GM19043 (cell line): Measurements from ENCODE around the gene ASAP2.
"Not testable (repeated sequence)": the region's sequence is repeated elsewhere in the genome, so short reads cannot be mapped to it uniquely, and the experiment has no call there.

Experiments used
- ATAC-seq: cut with Tn5 transposase; IDR thresholded peaks from one replicate; pipeline ENCODE4 v1.9.1; 2021; ENCODE audit warnings: low read depth; ENCODE audit not compliant: unreplicated experiment

Gene ASAP2

GRCh38 chr2:9249020-9249800, 42.6 kb downstream of the ASAP2 start:
- ATAC-seq: no peak

- no peak for ATAC-seq
Measured at GRCh38 chr2:9250091-9250490, 43.5 kb downstream of the ASAP2 start.

DNA sequence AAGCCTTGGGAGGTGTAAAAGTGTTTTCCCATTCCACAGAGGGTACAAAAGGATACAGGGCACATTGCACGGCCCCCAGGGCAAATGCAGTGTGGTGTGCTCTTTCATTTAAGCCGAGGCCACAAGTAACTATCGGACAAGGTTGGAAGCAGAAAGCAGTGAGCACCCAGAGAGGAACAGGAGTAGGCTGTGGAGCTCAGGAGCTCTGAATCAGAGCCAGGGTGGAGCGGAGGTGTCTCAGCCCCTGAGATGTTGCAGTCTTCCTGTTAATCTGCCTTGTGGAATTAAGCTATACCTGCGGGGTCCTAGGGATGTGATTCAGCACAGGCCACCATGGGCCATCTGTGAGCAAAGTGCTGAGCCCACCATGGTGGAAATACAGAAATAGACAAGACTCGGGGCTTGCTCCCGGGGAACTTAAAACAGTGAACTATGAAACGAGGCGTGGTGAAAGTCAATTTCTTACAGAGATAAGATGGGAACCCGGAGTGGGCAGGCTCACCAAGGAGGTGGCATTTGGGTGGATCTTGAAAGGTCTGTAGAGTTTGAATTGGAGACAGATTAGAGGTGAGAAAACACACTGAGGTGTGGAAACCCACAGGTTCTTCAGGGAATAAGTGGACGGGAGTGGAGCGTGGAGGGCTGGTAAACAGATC, 44.0 kb downstream of the ASAP2 start:
- ATAC-seq: no peak

DNA sequence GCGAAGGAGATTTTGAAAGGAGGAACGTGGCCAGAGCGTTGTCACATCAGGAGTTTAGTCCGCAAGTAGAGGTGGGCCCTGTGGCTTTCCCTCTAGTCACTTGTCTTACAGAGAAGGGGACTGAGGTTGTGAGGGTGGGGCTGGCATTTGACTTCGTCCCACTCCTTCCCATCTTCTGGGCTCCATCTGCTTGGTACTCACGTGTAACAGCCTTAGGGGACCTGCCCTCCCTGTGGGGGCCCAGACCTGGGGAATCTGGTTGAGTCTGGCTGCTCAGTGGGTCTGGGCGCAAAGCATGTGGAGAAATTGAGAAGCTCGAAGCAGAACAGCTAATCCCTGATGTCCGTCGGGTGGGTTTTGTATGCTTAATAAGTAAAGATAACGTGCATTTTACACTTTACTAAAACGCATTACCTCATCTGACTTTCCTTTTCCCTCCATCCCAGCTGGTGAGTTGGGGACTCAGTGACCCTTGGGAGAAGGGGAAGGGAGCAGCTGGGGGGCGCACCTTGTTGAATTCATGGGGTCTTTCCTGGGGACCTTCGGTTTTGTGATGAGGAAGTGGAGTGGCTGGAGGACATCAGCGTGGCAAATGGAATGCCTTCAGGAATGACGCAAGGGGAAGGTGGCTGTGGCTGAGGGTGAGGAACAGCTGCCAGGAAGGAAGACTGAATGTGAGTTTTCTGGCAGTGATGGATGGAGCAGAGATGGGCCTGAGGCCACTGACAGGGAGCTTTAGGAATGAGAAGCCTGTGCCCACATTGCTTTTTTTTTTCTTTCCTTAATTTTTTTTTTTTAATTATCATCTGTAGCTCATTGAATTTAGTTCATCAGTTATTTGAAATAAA, 44.8 kb downstream of the ASAP2 start:
- no peak for ATAC-seq

GRCh38 chr2:9252002-9252357, 45.4 kb downstream of the ASAP2 start:
- no peak for ATAC-seq

- no peak for ATAC-seq
Measured at GRCh38 chr2:9255416-9255815, 48.8 kb downstream of the ASAP2 start.

DNA sequence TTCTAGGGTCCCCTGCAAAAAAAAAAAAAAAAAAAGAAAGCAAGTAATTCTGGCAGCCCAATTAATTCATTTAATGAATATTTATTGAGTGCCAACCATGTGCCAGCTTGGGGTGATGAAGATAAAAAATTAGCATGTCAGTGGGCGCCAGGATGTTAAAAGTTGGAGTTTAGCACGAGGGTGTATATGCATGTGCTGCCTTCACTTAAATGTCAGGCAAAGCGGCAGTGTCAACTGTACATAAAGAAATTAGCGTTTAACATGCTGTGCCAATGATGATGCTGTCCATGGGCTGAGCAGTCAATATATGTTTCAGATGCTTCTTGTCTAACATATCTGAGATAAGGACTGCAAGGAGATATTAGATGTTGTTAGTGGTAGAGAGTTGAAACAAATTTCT, 49.5 kb downstream of the ASAP2 start:
- ATAC-seq: no peak

- ATAC-seq: no peak
Measured at GRCh38 chr2:9256570-9257043, 50.0 kb downstream of the ASAP2 start.

- no peak for ATAC-seq
Measured at GRCh38 chr2:9258501-9258900, 51.9 kb downstream of the ASAP2 start.

- no peak for ATAC-seq
Measured at GRCh38 chr2:9258953-9259399, 52.4 kb downstream of the ASAP2 start.

DNA sequence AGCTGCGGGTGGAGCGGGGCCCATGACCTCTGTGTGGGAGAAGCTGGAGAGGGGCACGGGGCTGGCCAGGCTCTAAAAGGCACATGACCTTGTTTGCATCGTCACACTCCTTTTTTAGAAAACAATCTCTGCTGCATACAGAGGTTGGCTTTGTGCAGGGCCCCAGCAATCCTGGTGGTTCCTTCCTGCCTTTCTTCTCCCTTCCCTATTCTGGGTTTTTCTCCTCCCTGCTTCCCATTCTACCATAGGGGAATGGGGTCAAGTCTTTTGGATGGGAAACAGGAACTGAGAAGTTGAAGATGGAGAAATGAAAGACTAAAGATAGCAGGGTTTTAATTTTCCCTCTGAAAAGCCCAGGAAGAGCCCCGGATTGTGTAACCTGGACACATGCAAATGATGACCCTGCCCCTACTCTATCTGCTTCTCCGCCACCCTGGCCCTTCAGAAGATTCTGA, 53.9 kb downstream of the ASAP2 start:
- ATAC-seq: no peak

GRCh38 chr2:9261231-9261883, 54.7 kb downstream of the ASAP2 start:
- no peak for ATAC-seq

DNA sequence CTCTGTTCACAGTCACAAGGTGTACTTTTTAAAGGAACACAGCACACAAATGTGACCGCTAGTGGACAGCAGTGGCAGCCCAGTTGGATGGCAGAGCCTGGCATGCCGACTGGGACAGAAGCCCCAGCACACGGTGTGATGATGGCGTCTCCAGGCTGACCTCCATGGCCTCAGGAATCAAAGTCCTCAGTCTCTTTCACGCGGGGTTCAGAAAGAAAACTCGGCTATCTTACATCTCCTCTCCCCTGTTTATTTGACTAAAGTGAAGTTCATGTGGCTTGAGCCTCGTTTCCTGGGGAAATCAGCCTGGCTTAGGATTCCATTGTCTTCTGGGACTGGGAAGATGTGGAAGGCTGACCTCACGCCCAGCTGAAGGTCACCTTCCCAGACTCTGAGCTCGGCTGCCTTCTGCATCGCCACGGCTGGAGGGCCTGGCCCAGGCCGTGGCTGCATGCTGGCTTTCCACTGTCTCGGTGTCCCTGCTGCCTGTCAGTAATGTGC, 56.1 kb downstream of the ASAP2 start:
- no peak for ATAC-seq

DNA sequence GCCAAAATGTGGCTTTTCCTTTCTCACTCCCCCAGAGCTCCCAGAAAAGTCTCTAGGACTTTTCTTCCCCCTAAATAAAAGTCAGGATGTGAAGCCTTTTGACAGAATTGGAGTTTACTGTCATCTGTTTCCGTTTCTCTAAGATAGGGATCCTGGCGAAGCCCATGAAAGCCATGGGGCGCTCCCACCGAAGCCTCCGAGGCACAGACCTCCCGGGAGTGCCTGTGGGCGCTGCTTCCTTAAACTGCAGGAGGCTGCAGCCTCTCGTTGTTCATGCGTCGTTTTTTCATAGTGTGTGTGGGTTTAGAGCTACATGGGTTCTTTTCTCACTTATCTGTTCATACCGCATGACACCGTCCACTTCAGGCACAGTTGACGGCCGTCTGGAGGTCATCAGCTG, 56.8 kb downstream of the ASAP2 start:
- no peak for ATAC-seq

GRCh38 chr2:9264301-9264700, 57.7 kb downstream of the ASAP2 start:
- no peak for ATAC-seq

DNA sequence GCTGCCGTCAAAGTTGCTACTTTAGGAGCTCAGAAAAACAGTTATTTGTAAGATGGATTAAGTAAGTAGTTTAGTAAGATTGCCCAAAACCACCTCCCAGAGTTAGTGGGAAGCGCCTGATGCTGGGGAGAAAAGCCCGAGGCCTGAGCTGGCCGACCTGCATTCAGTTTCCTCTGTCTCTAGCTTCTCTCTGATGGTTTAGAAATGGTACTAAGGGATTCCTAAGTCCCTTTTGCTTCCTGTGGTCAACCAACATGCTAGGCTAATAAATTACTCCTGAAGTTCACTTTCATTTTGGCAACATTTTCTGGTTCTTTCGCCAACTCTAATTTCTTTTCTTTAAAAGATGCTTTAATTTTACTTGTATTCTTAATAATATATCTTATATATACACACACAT, 60.1 kb downstream of the ASAP2 start:
- ATAC-seq: no peak

DNA sequence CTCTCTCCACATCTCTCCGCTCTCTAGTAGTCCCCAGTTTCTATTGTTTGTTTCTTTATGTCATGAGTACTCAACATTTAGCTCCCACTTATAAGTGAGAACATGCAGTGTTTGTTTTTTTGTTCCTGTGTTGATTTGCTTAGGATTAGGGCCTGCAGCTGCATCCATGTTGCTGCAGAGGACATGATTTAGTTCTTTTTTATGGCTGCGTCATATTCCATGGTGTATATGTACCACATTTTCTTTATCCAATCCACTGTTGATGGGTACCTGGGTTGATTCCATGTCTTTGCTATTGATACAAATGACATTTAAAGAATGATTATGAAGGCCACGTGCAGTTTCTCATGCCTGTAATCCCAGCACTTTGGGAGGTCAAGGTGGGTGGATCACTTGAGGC, 60.7 kb downstream of the ASAP2 start:
- ATAC-seq: not testable (repeated sequence)

- no peak for ATAC-seq
Measured at GRCh38 chr2:9268301-9269080, 61.9 kb downstream of the ASAP2 start.

GRCh38 chr2:9269295-9269694, 62.7 kb downstream of the ASAP2 start:
- ATAC-seq: no peak
